Chondrocyte (in vitro differentiated cells): ENCODE data around the gene PRRC1. TPM values are rescaled to one million over a fixed set of nuclear protein-coding genes. Genes with fewer than 3 reads are reported as not detected.

ENCODE experiments used
- DNase-seq: peaks from one replicate; pipeline ENCODE4 v3.0.0; 2021; ENCODE audit warnings: mixed read lengths, low spot score
- H3K27ac Mint-ChIP-seq: one replicate; pipeline ENCODE4 v1.8.0; 2021; ENCODE audit warnings: mild to moderate bottlenecking, moderate library complexity, mixed read lengths; ENCODE audit not compliant: unreplicated experiment
- H3K27me3 Mint-ChIP-seq: 2 replicates; pipeline ENCODE4 v1.8.0; 2021; ENCODE audit warnings: low read depth, mixed read lengths
- H3K36me3 Mint-ChIP-seq: 2 replicates; pipeline ENCODE4 v1.8.0; 2021; ENCODE audit warnings: low read depth, mixed read lengths
- H3K4me1 Mint-ChIP-seq: 2 replicates; pipeline ENCODE4 v1.8.0; 2021; ENCODE audit warnings: low read depth, mild to moderate bottlenecking, mixed read lengths
- H3K4me3 Mint-ChIP-seq: one replicate; pipeline ENCODE4 v1.8.0; 2021; ENCODE audit warnings: mild to moderate bottlenecking, moderate library complexity, mixed read lengths; ENCODE audit not compliant: unreplicated experiment
- H3K9me3 Mint-ChIP-seq: 2 replicates; pipeline ENCODE4 v1.8.0; 2021; ENCODE audit warnings: low read depth, mixed read lengths
- total RNA-seq: library from RNA; stranded (reverse); gene quantifications from 3 replicates; pipeline ENCODE4 v1.2.1, GENCODE V29; 2021
- TF ChIP-seq, protein P1 (sequence below): fragments of 200-600 bp; sonication (generic); IDR thresholded peaks from 2 replicates; pipeline ENCODE4 v1.5.0; 2021; ENCODE audit warnings: antibody characterized with exemption, mild to moderate bottlenecking, moderate library complexity

The PRRC1 gene
- total RNA-seq, 1 donor from 2014 or later = 109 TPM

DNA sequence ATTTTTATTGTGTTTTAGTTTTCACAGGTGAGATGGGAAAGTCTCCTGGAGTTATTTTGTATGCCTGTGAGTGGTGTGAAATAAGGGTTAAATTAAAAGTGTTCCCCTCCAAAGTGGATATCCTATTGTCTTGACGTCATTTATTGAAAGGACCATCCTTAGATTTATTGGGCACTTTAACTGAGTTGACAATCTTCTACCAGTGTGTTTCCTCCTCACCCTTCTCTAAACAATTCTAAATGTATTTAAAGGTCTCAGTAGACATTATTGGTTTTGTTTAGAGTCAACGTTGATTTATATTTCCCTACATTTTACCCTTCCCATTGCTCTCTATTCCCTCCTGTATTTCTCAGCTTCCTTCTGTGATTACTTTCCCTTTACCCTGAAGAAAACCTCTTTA lies 40.8 kb downstream of the PRRC1 start:
- H3K27me3 Mint-ChIP-seq = no peaks in the 10 kb centered on the region
- H3K27ac Mint-ChIP-seq = no peak overlapping the region
- TF ChIP-seq, protein P1, sequence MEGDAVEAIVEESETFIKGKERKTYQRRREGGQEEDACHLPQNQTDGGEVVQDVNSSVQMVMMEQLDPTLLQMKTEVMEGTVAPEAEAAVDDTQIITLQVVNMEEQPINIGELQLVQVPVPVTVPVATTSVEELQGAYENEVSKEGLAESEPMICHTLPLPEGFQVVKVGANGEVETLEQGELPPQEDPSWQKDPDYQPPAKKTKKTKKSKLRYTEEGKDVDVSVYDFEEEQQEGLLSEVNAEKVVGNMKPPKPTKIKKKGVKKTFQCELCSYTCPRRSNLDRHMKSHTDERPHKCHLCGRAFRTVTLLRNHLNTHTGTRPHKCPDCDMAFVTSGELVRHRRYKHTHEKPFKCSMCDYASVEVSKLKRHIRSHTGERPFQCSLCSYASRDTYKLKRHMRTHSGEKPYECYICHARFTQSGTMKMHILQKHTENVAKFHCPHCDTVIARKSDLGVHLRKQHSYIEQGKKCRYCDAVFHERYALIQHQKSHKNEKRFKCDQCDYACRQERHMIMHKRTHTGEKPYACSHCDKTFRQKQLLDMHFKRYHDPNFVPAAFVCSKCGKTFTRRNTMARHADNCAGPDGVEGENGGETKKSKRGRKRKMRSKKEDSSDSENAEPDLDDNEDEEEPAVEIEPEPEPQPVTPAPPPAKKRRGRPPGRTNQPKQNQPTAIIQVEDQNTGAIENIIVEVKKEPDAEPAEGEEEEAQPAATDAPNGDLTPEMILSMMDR = no peak
- H3K36me3 Mint-ChIP-seq = peaks cover 15% of the 10 kb centered on the region
- no peak for DNase-seq
- peaks cover 36% of the 10 kb centered on the region for H3K4me1 Mint-ChIP-seq
- H3K9me3 Mint-ChIP-seq = no peaks in the 10 kb centered on the region
- no peak overlapping the region for H3K4me3 Mint-ChIP-seq

DNA sequence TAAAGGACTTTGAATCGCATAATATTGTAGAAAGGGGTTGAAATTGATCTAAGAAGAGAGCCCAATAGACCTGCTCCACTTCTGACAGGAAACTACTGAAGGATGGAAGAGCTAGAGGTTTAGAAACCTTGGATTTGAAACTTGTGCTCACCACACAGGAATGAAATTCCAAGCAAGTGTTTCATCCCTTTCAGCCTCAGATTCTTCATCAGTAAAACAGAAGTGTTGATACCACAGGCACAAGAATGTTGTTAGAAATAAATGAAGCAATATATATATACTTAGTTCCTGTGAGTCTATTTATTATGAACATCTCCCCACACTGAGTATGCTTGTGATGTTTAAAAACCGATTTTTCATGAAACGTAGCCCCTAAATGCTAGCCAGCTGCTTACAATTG lies 43.8 kb downstream of the PRRC1 start:
- Mint-ChIP-seq H3K4me3 (no peak overlapping the region), H3K9me3 (no peaks in the 10 kb centered on the region), H3K27ac (no peak overlapping the region), H3K4me1 (peaks cover 30% of the 10 kb centered on the region), H3K27me3 (peaks cover 6% of the 10 kb centered on the region), H3K36me3 (no peaks in the 10 kb centered on the region)
- TF ChIP-seq, protein P1 = no peak
- no peak for DNase-seq

DNA sequence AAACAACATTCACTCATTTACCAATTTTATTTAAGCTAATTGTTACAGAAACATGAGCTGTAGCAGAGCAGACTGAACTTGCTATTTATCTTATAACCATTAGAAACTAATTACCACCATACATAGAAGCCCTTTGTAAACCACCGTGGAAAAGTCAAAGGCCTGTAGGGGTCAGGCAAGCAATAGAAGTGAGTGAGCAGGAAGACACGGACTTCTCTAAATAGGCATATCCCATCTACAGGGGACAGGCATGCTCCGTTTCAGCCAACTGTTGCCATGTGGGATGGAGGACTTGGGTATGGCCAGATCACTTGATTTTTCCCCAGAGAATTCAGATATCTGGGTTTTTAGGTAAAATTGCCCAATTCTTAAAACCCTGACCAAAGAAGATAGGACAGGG lies 44.8 kb downstream of the PRRC1 start:
- H3K36me3 Mint-ChIP-seq = no peaks in the 10 kb centered on the region
- no peak for DNase-seq
- no peak overlapping the region for H3K4me3 Mint-ChIP-seq
- peaks cover 30% of the 10 kb centered on the region for H3K4me1 Mint-ChIP-seq
- no peak overlapping the region for H3K27ac Mint-ChIP-seq
- H3K9me3 Mint-ChIP-seq = no peaks in the 10 kb centered on the region
- peaks cover 9% of the 10 kb centered on the region for H3K27me3 Mint-ChIP-seq
- TF ChIP-seq, protein P1 = peak; percentile 64

DNA sequence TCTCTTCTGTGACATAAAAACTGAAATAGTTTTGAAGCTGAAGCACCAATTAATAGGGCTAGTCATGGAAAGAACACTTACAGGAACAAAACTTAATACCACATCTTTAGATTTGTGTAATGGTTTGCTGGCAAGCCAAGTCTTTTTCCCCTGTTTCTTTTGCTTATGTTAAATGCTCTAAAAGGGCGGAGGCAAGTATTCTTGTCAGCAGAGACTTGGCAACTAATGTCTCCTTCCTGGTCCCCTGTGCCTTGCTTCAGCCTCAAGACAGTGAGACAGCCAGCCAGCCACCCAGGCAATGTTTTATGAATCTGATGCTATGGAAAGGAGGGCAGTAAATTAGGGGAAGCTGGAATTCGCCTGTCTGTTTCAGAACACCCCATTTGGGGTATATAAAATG lies 45.7 kb downstream of the PRRC1 start:
- TF ChIP-seq, protein P1 = no peak
- Mint-ChIP-seq H3K4me3 (no peak overlapping the region), H3K4me1 (peaks cover 30% of the 10 kb centered on the region), H3K36me3 (peaks cover 1% of the 10 kb centered on the region), H3K27me3 (peaks cover 15% of the 10 kb centered on the region), H3K27ac (no peak overlapping the region), H3K9me3 (no peaks in the 10 kb centered on the region)
- DNase-seq = no peak

DNA sequence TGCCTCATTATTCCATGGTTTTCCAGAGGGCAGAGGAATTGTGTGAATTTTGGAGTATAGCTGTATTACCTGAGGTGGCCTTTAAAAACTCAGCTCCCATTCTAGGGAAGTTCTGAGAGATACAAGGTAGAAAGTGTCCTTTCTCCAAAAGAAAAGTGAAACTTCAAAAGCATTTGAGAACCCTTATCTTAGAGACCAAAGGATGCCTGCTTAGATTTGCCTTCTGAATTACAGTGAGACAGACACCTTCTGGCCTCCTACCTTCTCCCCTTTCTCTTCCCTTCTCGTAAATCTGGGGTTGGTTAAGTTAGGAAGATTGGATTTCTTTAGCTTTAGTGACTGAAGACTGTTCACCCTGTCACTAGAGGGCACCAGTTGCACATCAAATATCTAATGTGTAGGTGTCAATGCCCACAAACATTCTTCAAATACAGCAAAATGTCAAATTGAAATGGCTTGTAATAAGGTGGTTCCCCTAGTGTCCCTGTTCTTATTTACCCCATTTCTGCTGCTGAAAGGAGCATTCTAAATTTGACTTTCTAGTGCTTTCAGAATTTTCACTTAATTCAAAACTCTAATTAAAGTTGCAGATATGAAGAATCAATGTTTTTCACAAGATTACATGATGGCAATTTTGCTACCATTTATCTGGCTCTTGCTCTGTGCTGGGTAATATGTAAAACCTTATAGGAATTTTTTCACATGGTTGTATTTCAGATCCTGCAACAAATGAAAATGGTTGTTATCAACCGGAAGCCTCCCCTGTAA lies 46.7 kb downstream of the PRRC1 start:
- no peak overlapping the region for H3K4me3 Mint-ChIP-seq
- peaks cover 15% of the 10 kb centered on the region for H3K27me3 Mint-ChIP-seq

More for the DNA sequence above, 46.7 kb downstream of the PRRC1 start:
- H3K27ac Mint-ChIP-seq = no peak overlapping the region
- H3K36me3 Mint-ChIP-seq = peaks cover 2% of the 10 kb centered on the region
- no peaks in the 10 kb centered on the region for H3K9me3 Mint-ChIP-seq
- DNase-seq = no peak
- TF ChIP-seq, protein P1 = peak; percentile 96
- H3K4me1 Mint-ChIP-seq = peaks cover 30% of the 10 kb centered on the region
